H9 (cell line): ENCODE measurements around the gene PRSS21. TPM values are rescaled to one million over a fixed set of nuclear protein-coding genes. Genes with fewer than 3 reads are reported as not detected.
A peak's percentile ranks its signal among the peaks of the same experiment; 100 is the strongest.

Source experiments
- DNase-seq: peaks from one replicate; pipeline ENCODE4 v3.0.0-alpha.2; 2017
- H2AFZ ChIP-seq: one replicate; pipeline ENCODE4 v1.6.1; 2013; ENCODE audit warnings: mild to moderate bottlenecking, low read length, control low read depth, moderate library complexity
- H2AK5ac ChIP-seq: 2 replicates; pipeline ENCODE4 v1.6.1; 2013; ENCODE audit warnings: low read length, control low read depth, mixed read lengths; ENCODE audit not compliant: insufficient read length
- H2BK120ac ChIP-seq: one replicate; pipeline ENCODE4 v1.6.1; 2013; ENCODE audit warnings: low read depth, mild to moderate bottlenecking, low read length, control low read depth, inconsistent platforms; ENCODE audit not compliant: poor library complexity, severe bottlenecking
- H2BK12ac ChIP-seq: 2 replicates; pipeline ENCODE4 v1.6.1; 2013; ENCODE audit warnings: low read length, control low read depth, mixed read lengths, low read depth; ENCODE audit not compliant: insufficient read length
- H2BK15ac ChIP-seq: 2 replicates; pipeline ENCODE4 v1.6.1; 2013; ENCODE audit warnings: low read depth, low read length, control low read depth
- H2BK20ac ChIP-seq: one replicate; pipeline ENCODE4 v1.6.1; 2013; ENCODE audit warnings: low read depth, mild to moderate bottlenecking, low read length, control low read depth, inconsistent platforms; ENCODE audit not compliant: poor library complexity, severe bottlenecking
- H2BK5ac ChIP-seq: 2 replicates; pipeline ENCODE4 v1.6.1; 2013; ENCODE audit warnings: low read length, control low read depth, mixed read lengths; ENCODE audit not compliant: insufficient read length
- H3K14ac ChIP-seq: 2 replicates; pipeline ENCODE4 v1.6.1; 2013; ENCODE audit warnings: low read length, control low read depth; ENCODE audit not compliant: insufficient read depth
- H3K18ac ChIP-seq: 2 replicates; pipeline ENCODE4 v1.6.1; 2013; ENCODE audit warnings: low read depth, mild to moderate bottlenecking, mixed read lengths, low read length, control low read depth; ENCODE audit not compliant: insufficient read length
- H3K23ac ChIP-seq: 2 replicates; pipeline ENCODE4 v1.6.1; 2013; ENCODE audit warnings: low read length, control low read depth, mixed read lengths, low read depth; ENCODE audit not compliant: insufficient read length
- H3K23me2 ChIP-seq: 2 replicates; pipeline ENCODE4 v1.6.1; 2013; ENCODE audit warnings: low read depth, mild to moderate bottlenecking, mixed read lengths, low read length, control low read depth; ENCODE audit not compliant: insufficient read length, poor library complexity, severe bottlenecking
- H3K27ac ChIP-seq: 2 replicates; pipeline ENCODE4 v1.5.1; 2013; ENCODE audit warnings: low read length, control low read depth, mixed read lengths, low read depth; ENCODE audit not compliant: insufficient read length
- H3K27me3 ChIP-seq: 2 replicates; pipeline ENCODE4 v1.6.1; 2013; ENCODE audit warnings: low read length, control low read depth, inconsistent platforms; ENCODE audit not compliant: insufficient read depth
- H3K4ac ChIP-seq: 2 replicates; pipeline ENCODE4 v1.6.1; 2013; ENCODE audit warnings: low read depth, mild to moderate bottlenecking, control low read depth, inconsistent platforms, low read length, moderate library complexity
- H3K4me1 ChIP-seq: 2 replicates; pipeline ENCODE4 v1.6.1; 2013; ENCODE audit warnings: low read length, control low read depth, inconsistent platforms; ENCODE audit not compliant: insufficient read depth
- H3K4me2 ChIP-seq: 2 replicates; pipeline ENCODE4 v1.6.1; 2013; ENCODE audit warnings: low read length, control low read depth, mixed read lengths; ENCODE audit not compliant: insufficient read length, insufficient read depth
- H3K56ac ChIP-seq: 2 replicates; pipeline ENCODE4 v1.6.1; 2013; ENCODE audit warnings: low read depth, mild to moderate bottlenecking, mixed read lengths, low read length, control low read depth; ENCODE audit not compliant: insufficient read length
- H3K79me1 ChIP-seq: 2 replicates; pipeline ENCODE4 v1.6.1; 2013; ENCODE audit warnings: low read depth, mild to moderate bottlenecking, moderate library complexity, low read length, control low read depth, inconsistent platforms; ENCODE audit not compliant: insufficient read depth, poor library complexity, severe bottlenecking
- H3K79me2 ChIP-seq: 2 replicates; pipeline ENCODE4 v1.6.1; 2013; ENCODE audit warnings: low read length, control low read depth, inconsistent platforms; ENCODE audit not compliant: insufficient read depth
- H3K9ac ChIP-seq: 2 replicates; pipeline ENCODE4 v1.6.1; 2013; ENCODE audit warnings: low read length, control low read depth, mixed read lengths; ENCODE audit not compliant: insufficient read length; ENCODE audit errors: extremely low read depth
- H3K9me3 ChIP-seq: one replicate; pipeline ENCODE4 v1.6.1; 2013; ENCODE audit warnings: low read depth, low read length, inconsistent platforms; ENCODE audit not compliant: control insufficient read depth
- H3T11ph ChIP-seq: one replicate; pipeline ENCODE4 v1.6.1; 2013; ENCODE audit warnings: mild to moderate bottlenecking, low read length, control low read depth, inconsistent platforms
- H4K20me1 ChIP-seq: one replicate; pipeline ENCODE4 v1.6.1; 2013; ENCODE audit not compliant: control insufficient read depth, insufficient read length, insufficient read depth
- H4K5ac ChIP-seq: 2 replicates; pipeline ENCODE4 v1.6.1; 2013; ENCODE audit warnings: low read depth, mild to moderate bottlenecking, mixed read lengths, low read length, control low read depth; ENCODE audit not compliant: insufficient read length
- H4K8ac ChIP-seq: replicated peaks from 2 replicates; pipeline ENCODE4 v1.6.1; 2013; ENCODE audit warnings: low read length, control low read depth, mixed read lengths, low read depth; ENCODE audit not compliant: insufficient read length
- H4K91ac ChIP-seq: 2 replicates; pipeline ENCODE4 v1.6.1; 2013; ENCODE audit warnings: low read depth, mild to moderate bottlenecking, moderate library complexity, mixed read lengths, low read length, control low read depth; ENCODE audit not compliant: insufficient read length
- H3K27ac Mint-ChIP-seq, 3 experiments: 2 replicates in 2 of 3; 3 replicates in 1 of 3; pipeline ENCODE4 v1.8.0; 2020 to 2021; ENCODE audit warnings: mixed read lengths in 3 of 3, mild to moderate bottlenecking in 1 of 3, moderate library complexity in 1 of 3
- H3K27me3 Mint-ChIP-seq: 2 replicates; pipeline ENCODE4 v1.8.0; 2021; ENCODE audit warnings: low read depth, mild to moderate bottlenecking, moderate library complexity, mixed read lengths
- H3K36me3 Mint-ChIP-seq, 3 experiments: 2 replicates in 2 of 3; 3 replicates in 1 of 3; pipeline ENCODE4 v1.8.0; 2020 to 2021; ENCODE audit warnings: low read depth in 3 of 3, mixed read lengths in 3 of 3; ENCODE audit not compliant: insufficient read depth in 1 of 3
- H3K4me1 Mint-ChIP-seq, 2 experiments: 2 replicates each; pipeline ENCODE4 v1.8.0; 2020; ENCODE audit warnings: mixed read lengths in 2 of 2
- H3K4me3 Mint-ChIP-seq, 2 experiments: 2 replicates in 1 of 2; 3 replicates in 1 of 2; pipeline ENCODE4 v1.8.0; 2020 to 2021; ENCODE audit warnings: mild to moderate bottlenecking in 2 of 2, mixed read lengths in 2 of 2, moderate library complexity in 1 of 2
- H3K9me3 Mint-ChIP-seq, 2 experiments: 2 replicates in 1 of 2; 3 replicates in 1 of 2; pipeline ENCODE4 v1.8.0; 2020; ENCODE audit warnings: mild to moderate bottlenecking in 2 of 2, mixed read lengths in 2 of 2, moderate library complexity in 1 of 2
- CTCF ChIP-seq: fragments of 200-600 bp; sonication (generic); conservative IDR thresholded peaks from 3 replicates; pipeline ENCODE4 v1.8.0; 2021; ENCODE audit warnings: antibody characterized with exemption, mild to moderate bottlenecking
- WGBS: extraction: QIAGEN DNeasy Blood & Tissue Kit; methylation state at CpG from one replicate; pipeline ENCODE4 v1.1.7; 2013; ENCODE audit warnings: missing lambda C conversion rate, low lambda C conversion rate, mixed read lengths; ENCODE audit not compliant: insufficient read length; ENCODE audit errors: extremely low coverage; 5-methylcytosine and 5-hydroxymethylcytosine counted together
- total RNA-seq: library from RNA; stranded (reverse); gene quantifications from 2 replicates; pipeline ENCODE4 v1.2.1, GENCODE V29; 2021

PRSS21 gene
- total RNA-seq, 1 experiment from 2014 or later, result not detected

DNA sequence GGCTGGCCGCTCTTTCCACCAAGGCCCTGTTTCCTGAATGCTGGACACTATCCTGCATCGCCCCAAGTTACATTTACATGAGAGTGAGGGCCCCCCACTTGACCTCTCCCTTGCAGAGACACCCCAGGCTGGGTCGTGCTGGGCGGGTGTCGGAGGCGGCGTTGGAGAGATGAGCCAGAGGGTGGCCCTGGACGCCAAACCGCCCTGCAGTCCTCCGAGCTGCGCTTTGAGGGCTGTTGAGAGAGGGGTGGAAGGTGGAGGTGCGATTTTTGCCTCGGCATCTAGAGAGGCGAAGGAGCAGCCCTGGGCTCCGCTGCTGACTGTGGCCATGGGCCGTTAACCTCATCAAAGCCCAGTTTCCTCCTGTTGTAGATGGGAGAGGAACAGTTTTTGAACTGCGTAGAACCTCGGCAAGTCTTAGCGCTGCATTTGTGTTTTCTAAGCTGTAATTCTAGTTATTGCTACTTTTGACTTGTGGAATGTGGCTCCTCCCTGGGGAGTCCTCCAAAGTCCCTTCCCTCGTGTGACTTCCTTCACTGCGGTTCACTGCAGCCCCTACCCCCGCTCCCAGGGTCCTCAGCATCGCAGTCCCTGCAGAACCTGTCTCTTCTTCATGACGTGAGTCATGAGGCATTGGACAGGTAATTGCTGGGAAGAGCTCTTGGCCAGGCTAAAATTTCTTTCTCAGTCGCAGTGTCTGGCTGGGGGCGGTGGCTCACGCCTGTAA, 39.0 kb upstream of the PRSS21 start:
- Histone ChIP-seq H4K8ac (no peak overlapping the region), H3K23ac (no peak overlapping the region), H2BK15ac (no peak overlapping the region), H3K9me3 (no peaks in the 10 kb centered on the region), H3K79me1 (peaks cover 6% of the 10 kb centered on the region), H3K18ac (peak overlapping the region; percentile 99), H3K56ac (peak overlapping the region; percentile 3), H3K4me2 (peak overlapping the region; percentile 90), H3K27ac (peak overlapping the region; percentile 9), H2AK5ac (no peak overlapping the region), H2BK5ac (peak overlapping the region; percentile 33), H3T11ph (no peak overlapping the region), H2BK12ac (no peak overlapping the region), H2BK20ac (no peak overlapping the region), H3K4me1 (no peaks in the 10 kb centered on the region), H3K4ac (peak overlapping the region; percentile 2), H3K79me2 (peaks cover 9% of the 10 kb centered on the region; the same call in 1 of the 2 replicates), H3K27me3 (no peaks in the 10 kb centered on the region), H4K91ac (peak overlapping the region; percentile 33), H3K23me2 (peaks cover 14% of the 10 kb centered on the region), H4K5ac (peak overlapping the region; percentile 29), H2AFZ (no peak overlapping the region), H2BK120ac (no peak overlapping the region), H3K14ac (peak overlapping the region; percentile 99), H3K9ac (peak overlapping the region; percentile 98), H4K20me1 (no peaks in the 10 kb centered on the region)
- WGBS, result no CpG with 5 or more reads among the region's 27 CpGs
- peaks cover 3 to 38% (median 27%) of the 10 kb centered on the region in 3 experiments for H3K36me3 Mint-ChIP-seq
- DNase-seq, result peak; percentile 32
- peaks cover 0 to 3% of the 10 kb centered on the region in 2 experiments; a peak in 2 of 5 replicates for H3K9me3 Mint-ChIP-seq
- TF ChIP-seq CTCF, result no peak
- peak overlapping the region; percentile 97 to 100 (median 98) for H3K27ac Mint-ChIP-seq
- peaks cover 22 to 32% of the 10 kb centered on the region in 2 experiments for H3K4me1 Mint-ChIP-seq
- H3K4me3 Mint-ChIP-seq, result peak overlapping the region; percentile 91 to 96
- peaks cover 3% of the 10 kb centered on the region; the same call in 1 of the 2 replicates for H3K27me3 Mint-ChIP-seq
